BE2C (cell line): ENCODE results near the gene MAPK4.
"Not testable (repeated sequence)": the region's sequence is repeated elsewhere in the genome, so short reads cannot be mapped to it uniquely, and the experiment has no call there.

ENCODE experiments used
- DNase-seq: peaks from one replicate; pipeline ENCODE4 v3.0.0-alpha.2; 2020
- H3K27me3 ChIP-seq: fragments of 250-450 bp; sonication (Bioruptor Pico); 2 replicates; pipeline ENCODE4 v1.5.1; 2020; ENCODE audit warnings: mild to moderate bottlenecking
- H3K36me3 ChIP-seq: fragments of 250-450 bp; sonication (Bioruptor Pico); 2 replicates; pipeline ENCODE4 v1.5.1; 2020; ENCODE audit warnings: mild to moderate bottlenecking
- H3K4me1 ChIP-seq: fragments of 250-450 bp; sonication (Bioruptor Pico); 2 replicates; pipeline ENCODE4 v1.5.1; 2020
- H3K4me3 ChIP-seq: 2 replicates; pipeline ENCODE4 v1.5.1; 2011; ENCODE audit warnings: low read depth, low read length
- H3K9me3 ChIP-seq: fragments of 250-450 bp; sonication (Bioruptor Pico); 2 replicates; pipeline ENCODE4 v1.5.1; 2020
- TF ChIP-seq, protein P1 (sequence below): IDR thresholded peaks from 2 replicates; pipeline ENCODE4 v1.5.1; 2012; ENCODE audit warnings: mild to moderate bottlenecking, low read depth, low read length

The MAPK4 gene

DNA sequence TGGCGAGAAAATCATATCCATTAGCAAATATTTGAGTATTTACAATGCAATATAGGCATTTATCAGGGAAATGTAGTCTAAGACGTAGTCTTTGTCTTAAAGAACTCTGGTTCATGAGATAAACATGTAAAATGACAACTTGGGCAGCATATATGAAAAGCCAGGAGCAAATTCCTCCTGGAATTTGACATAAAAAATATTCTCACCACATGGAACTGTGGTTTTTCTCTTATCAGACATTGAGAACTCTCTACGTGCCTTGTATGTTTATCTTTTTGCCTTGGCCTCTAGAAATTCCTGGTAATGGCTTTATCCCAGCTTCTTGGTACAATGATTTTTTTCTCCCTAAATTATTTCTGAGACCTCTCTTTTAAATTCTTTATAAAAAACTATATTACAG, 2.8 kb downstream of the MAPK4 start:
- Histone ChIP-seq H3K27me3 (peaks cover 29% of the 10 kb centered on the region), H3K36me3 (no peaks in the 10 kb centered on the region), H3K4me1 (no peaks in the 10 kb centered on the region), H3K9me3 (no peaks in the 10 kb centered on the region), H3K4me3 (no peak overlapping the region)
- TF ChIP-seq, protein P1, sequence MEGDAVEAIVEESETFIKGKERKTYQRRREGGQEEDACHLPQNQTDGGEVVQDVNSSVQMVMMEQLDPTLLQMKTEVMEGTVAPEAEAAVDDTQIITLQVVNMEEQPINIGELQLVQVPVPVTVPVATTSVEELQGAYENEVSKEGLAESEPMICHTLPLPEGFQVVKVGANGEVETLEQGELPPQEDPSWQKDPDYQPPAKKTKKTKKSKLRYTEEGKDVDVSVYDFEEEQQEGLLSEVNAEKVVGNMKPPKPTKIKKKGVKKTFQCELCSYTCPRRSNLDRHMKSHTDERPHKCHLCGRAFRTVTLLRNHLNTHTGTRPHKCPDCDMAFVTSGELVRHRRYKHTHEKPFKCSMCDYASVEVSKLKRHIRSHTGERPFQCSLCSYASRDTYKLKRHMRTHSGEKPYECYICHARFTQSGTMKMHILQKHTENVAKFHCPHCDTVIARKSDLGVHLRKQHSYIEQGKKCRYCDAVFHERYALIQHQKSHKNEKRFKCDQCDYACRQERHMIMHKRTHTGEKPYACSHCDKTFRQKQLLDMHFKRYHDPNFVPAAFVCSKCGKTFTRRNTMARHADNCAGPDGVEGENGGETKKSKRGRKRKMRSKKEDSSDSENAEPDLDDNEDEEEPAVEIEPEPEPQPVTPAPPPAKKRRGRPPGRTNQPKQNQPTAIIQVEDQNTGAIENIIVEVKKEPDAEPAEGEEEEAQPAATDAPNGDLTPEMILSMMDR = no peak
- DNase-seq = no peak

DNA sequence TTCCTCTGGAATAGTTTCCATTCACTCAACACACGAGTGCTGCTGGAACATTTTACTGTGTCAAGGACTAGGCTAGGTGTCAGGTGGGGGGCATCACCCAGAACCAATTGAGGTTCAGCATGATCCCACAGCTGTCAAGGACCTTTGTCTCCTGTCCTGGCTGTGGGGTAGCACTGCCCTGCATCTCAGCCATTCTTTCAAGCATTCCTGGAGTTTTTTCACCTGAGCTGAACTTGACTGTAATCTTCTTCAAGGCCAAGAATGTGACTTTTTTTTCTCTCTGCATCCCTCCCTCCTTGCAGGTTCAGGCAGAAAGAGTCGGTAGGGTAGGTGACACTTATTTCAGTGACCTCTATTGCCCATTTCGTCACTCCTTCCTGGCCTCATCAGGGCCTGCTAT, 3.5 kb downstream of the MAPK4 start:
- Histone ChIP-seq H3K4me1 (no peaks in the 10 kb centered on the region), H3K27me3 (peaks cover 29% of the 10 kb centered on the region), H3K9me3 (no peaks in the 10 kb centered on the region), H3K4me3 (no peak overlapping the region), H3K36me3 (no peaks in the 10 kb centered on the region)
- TF ChIP-seq, protein P1 = no peak
- DNase-seq = no peak

DNA sequence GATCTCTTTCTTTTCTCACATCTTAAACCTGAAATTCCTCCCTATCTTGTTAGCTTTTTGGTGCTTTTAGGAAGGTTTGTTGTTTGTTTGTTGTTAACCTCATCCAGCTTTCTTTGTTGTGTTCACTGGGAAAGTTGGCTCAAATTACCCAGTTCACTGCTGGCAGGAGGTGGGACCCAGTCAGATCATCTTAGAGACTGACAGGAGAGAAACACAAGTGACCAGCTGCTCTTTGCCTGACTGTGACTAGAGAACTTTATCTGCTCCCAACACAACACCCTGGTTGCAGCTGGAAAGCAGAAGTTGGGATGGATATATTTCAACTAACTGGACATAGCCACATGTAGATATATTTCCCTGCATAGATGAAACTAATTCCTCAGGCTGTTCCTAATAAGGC, 10.0 kb downstream of the MAPK4 start:
- H3K36me3 ChIP-seq = no peaks in the 10 kb centered on the region
- no peaks in the 10 kb centered on the region; the same call in 1 of the 2 replicates for H3K27me3 ChIP-seq
- DNase-seq = no peak
- H3K4me3 ChIP-seq = no peak overlapping the region
- no peaks in the 10 kb centered on the region for H3K9me3 ChIP-seq
- H3K4me1 ChIP-seq = no peaks in the 10 kb centered on the region
- TF ChIP-seq, protein P1 = no peak

DNA sequence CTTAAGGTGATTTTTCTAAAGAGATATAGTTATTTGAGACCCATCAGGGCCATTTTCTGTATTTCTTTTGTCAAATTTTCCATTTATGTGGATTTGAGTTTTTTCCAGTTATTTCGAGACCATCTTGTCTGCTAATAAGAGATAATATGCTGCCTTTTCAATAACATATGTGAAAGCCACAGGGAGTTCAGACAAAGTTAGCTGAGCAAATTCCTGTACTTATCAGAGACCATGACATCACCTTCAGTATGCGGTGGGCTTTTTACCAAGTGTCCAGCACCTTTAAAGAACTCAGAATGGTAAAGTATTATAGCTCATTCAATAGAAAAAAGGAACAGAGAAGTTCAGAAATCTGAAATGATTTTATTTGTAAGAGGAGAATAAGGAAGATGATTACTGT, 11.7 kb downstream of the MAPK4 start:
- Histone ChIP-seq H3K27me3 (no peaks in the 10 kb centered on the region; the same call in 1 of the 2 replicates), H3K36me3 (no peaks in the 10 kb centered on the region), H3K4me1 (no peaks in the 10 kb centered on the region), H3K4me3 (no peak overlapping the region), H3K9me3 (no peaks in the 10 kb centered on the region)
- DNase-seq = no peak
- TF ChIP-seq, protein P1 = no peak

DNA sequence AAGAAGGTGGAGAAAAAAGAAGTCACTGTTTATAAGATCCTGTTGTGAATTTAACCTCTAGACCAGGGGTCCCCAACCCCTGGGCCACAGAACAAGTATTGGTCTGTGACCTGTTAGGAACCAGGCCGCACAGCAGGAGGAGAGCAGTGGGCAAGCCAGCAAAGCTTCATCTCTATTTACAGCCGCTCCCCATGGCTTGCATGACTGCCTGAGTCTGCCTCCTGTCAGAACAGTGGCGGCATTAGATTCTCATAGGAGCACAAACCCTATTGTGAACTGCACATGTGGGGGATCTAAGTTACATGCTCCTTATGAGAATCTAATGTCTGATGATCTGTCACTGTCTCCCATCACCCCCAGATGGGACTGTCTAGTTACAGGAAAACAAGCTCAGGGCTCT, 13.3 kb downstream of the MAPK4 start:
- not testable (repeated sequence) for DNase-seq, H3K9me3 ChIP-seq, H3K4me3 ChIP-seq, H3K27me3 ChIP-seq, H3K36me3 ChIP-seq, H3K4me1 ChIP-seq

DNA sequence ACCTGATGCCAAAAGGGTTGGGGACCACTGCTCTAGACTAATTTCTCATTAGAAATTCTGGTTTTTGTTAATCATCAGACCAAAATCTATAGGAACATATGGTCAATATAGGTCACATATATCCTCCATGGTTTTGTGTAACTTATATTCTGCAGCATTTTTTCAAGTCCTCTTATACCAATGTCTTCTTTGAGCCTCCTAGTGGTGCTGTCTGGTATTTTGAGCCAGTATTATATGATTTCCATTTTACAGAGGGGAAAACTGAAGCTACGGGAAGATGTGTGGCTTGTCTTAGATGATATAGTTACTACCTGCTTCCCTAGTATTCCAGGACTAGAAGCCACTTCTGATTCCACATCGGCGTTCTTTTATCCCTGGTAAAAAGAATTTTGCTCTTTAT, 13.8 kb downstream of the MAPK4 start:
- Histone ChIP-seq H3K4me3 (no peak overlapping the region), H3K4me1 (no peaks in the 10 kb centered on the region), H3K27me3 (no peaks in the 10 kb centered on the region; the same call in 1 of the 2 replicates), H3K9me3 (no peaks in the 10 kb centered on the region), H3K36me3 (no peaks in the 10 kb centered on the region)
- TF ChIP-seq, protein P1 = no peak
- DNase-seq = no peak

DNA sequence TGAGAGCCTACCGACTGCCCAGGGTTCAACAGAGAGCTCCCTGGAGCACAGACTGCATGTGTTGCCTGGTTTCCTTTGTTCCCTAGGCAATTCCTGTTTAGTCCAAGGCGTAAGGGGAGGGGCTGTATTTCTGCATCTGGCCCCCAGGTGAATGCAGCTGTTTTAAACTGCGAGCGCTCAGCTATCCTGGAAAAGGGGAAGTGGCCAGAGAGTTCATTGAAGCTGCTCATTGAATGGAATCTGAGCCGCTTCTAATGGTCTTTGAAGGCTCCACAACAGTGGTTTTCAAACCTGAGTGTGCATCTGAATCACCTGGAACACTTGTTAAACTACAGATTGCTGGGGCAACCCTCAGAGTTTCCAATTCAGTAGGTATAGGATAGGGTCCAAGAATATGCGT, 18.1 kb downstream of the MAPK4 start:
- Histone ChIP-seq H3K4me1 (no peaks in the 10 kb centered on the region), H3K27me3 (no peaks in the 10 kb centered on the region)
- no peak for DNase-seq

More for the DNA sequence above, 18.1 kb downstream of the MAPK4 start:
- Histone ChIP-seq H3K9me3 (no peaks in the 10 kb centered on the region), H3K4me3 (no peak overlapping the region), H3K36me3 (no peaks in the 10 kb centered on the region)
- TF ChIP-seq, protein P1 = no peak
